MM.1S (cell line): ENCODE data around the gene CTAGE9.

Experiments
- EZH2 ChIP-seq: fragments of 300-600 bp; sonication (generic); optimal IDR thresholded peaks from 2 replicates; pipeline ENCODE3; 2017; ENCODE audit warnings: low read depth, mild to moderate bottlenecking, antibody characterized with exemption, low read length, mixed read lengths
- EZH2phosphoT487 ChIP-seq: fragments of 300-600 bp; sonication (generic); IDR thresholded peaks from 2 replicates; pipeline ENCODE4 v1.6.1; 2018; ENCODE audit warnings: antibody characterized with exemption, low read length
- TF ChIP-seq, protein P1 (sequence below): fragments of 300-600 bp; sonication (generic); IDR thresholded peaks from 2 replicates; pipeline ENCODE4 v1.5.1; 2016; ENCODE audit warnings: antibody characterized with exemption, low read length, mixed read lengths

DNA sequence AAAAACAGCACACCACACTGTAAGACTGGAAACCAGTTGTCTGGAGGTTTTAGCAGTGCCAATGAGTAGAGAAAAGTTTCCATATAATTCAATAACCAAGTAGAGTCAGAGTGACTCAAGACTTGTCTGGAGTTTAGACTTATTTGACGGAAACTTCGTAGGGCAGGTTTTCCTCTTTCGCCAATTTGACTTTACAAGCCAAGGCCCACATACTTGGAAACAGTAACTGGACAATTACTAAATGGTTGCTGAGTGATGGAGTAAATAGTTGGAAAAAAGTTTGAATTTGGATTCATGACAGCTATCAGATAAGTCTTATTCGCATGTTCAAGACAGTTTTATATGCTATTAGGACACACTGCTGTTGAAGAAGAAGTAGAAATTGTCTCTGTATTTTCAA is 48.1 kb upstream of the CTAGE9 start:
- TF ChIP-seq, protein P1, sequence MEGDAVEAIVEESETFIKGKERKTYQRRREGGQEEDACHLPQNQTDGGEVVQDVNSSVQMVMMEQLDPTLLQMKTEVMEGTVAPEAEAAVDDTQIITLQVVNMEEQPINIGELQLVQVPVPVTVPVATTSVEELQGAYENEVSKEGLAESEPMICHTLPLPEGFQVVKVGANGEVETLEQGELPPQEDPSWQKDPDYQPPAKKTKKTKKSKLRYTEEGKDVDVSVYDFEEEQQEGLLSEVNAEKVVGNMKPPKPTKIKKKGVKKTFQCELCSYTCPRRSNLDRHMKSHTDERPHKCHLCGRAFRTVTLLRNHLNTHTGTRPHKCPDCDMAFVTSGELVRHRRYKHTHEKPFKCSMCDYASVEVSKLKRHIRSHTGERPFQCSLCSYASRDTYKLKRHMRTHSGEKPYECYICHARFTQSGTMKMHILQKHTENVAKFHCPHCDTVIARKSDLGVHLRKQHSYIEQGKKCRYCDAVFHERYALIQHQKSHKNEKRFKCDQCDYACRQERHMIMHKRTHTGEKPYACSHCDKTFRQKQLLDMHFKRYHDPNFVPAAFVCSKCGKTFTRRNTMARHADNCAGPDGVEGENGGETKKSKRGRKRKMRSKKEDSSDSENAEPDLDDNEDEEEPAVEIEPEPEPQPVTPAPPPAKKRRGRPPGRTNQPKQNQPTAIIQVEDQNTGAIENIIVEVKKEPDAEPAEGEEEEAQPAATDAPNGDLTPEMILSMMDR, result no peak
- TF ChIP-seq EZH2 (no peak), EZH2phosphoT487 (no peak)
